Muscle layer of colon (tissue), 2 donors: ENCODE measurements around the gene POU2AF1.

ENCODE experiments used
- H3K27ac ChIP-seq: one replicate; pipeline ENCODE4 v1.7.0; 2013; ENCODE audit warnings: low read depth, mild to moderate bottlenecking, low read length, moderate library complexity
- H3K27me3 ChIP-seq, 2 donors: one replicate each; pipeline ENCODE4 v1.7.0; 2013; ENCODE audit warnings: low read length in 2 of 2, mild to moderate bottlenecking in 2 of 2; ENCODE audit not compliant: insufficient read depth in 2 of 2, control insufficient read depth in 1 of 2
- H3K36me3 ChIP-seq: one replicate; pipeline ENCODE4 v1.7.0; 2013; ENCODE audit warnings: mild to moderate bottlenecking, low read length; ENCODE audit not compliant: insufficient read depth
- H3K4me1 ChIP-seq: one replicate; pipeline ENCODE4 v1.7.0; 2013; ENCODE audit warnings: mild to moderate bottlenecking, low read length; ENCODE audit not compliant: insufficient read depth
- H3K4me3 ChIP-seq, 2 donors: one replicate each; pipeline ENCODE4 v1.7.0; 2013; ENCODE audit warnings: low read length in 2 of 2, low read depth in 1 of 2, mild to moderate bottlenecking in 1 of 2, moderate library complexity in 1 of 2
- H3K9ac ChIP-seq: one replicate; pipeline ENCODE4 v1.7.0; 2013; ENCODE audit warnings: low read length
- H3K9me3 ChIP-seq: one replicate; pipeline ENCODE4 v1.7.0; 2013; ENCODE audit warnings: mild to moderate bottlenecking, low read length
- donor health status: abdominal sarcoma.
- donor health status: Adenocarcinoma of cecum.

The POU2AF1 gene, protein sequence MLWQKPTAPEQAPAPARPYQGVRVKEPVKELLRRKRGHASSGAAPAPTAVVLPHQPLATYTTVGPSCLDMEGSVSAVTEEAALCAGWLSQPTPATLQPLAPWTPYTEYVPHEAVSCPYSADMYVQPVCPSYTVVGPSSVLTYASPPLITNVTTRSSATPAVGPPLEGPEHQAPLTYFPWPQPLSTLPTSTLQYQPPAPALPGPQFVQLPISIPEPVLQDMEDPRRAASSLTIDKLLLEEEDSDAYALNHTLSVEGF

DNA sequence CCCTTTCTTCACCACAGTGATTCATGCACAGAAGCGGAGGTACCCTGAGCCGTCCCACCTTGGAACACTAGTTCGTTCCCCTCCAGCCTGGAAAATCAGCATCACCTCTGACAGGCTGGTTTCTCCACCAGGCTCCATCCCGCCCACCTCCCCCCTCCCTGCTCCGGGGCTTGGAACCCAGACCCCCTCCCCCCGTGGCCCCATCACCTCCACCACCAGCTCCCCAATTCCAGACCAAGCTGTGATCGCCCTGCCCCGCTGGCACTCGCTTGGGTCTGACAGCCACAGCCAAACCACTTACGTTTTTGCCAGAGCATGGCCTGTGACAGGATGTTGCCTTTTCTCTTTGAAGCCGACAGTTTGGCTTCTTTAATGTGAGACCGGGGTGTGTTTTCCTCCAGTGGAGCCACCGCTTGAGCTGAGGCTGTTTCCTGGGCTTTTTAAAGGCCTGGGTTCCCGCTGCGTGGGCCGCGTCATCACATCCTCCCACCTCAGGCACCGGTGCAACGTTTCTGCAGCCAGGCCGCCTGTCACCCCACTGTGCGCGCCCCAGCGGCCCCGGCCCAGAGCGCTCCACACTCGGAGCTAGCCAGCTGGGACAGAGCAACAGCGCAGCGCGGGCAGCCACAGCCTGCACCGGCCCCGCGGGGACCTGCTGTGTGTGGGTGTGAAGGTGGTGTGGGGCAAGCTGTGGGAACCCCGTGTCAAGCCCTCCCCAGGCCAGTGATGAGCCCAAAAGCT lies at the start of gene POU2AF1:
POU2AF1 (minus strand) TSS at position 415 of the 741 bp plus-strand sequence; CDS start at position 317, 98 bp downstream.
- Histone ChIP-seq H3K27ac (no peak within 1 kb of the TSS), H3K36me3 (no peaks in the 10 kb centered on the region), H3K27me3 (no peaks in the 10 kb centered on the region), H3K4me3 (peak within 1 kb of the TSS in 1 of 2 donors; percentile 20), H3K9ac (no peak within 1 kb of the TSS), H3K9me3 (no peaks in the 10 kb centered on the region), H3K4me1 (no peaks in the 10 kb centered on the region)

DNA sequence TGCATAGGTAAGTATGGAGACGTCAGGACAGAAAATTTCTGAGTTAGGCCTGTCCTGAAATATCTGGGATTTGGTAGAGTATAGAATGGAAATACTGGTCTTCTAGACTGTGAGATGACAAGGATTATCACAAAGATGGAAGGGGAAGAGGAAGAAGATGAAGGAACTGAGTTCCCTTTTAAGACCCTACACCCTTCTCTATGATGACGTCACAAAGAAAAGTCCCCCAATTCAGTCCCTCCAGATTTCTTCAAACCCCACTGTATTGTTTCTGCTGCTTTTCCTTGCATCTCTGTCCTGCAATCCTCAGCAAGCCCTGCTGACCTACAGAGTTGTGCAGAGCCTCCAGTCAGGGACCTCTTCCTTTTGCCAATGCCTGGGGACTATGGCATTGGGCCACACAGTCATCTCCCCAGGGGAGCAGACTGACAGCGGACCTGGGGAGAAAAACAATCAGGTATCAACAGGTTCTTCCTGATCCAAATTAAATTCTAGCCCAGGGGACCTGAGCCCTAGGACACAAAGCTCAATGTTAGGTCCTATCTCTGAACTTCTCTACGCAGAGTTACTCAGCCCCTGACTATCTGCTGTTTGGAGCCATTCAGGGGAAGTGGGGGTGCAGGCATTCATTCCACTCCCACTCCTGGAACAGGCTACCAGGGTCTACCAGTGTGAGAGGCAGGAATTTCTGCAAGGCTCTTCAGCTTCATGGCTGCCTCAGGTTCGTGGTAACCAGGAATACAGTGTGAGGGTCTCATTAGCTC lies 49.2 kb upstream of the POU2AF1 start:
- Histone ChIP-seq H3K9ac (no peak overlapping the region), H3K4me1 (peaks cover 11% of the 10 kb centered on the region), H3K4me3 (no peak overlapping the region), H3K27me3 (no peaks in the 10 kb centered on the region), H3K27ac (no peak overlapping the region), H3K36me3 (no peaks in the 10 kb centered on the region), H3K9me3 (no peaks in the 10 kb centered on the region)

DNA sequence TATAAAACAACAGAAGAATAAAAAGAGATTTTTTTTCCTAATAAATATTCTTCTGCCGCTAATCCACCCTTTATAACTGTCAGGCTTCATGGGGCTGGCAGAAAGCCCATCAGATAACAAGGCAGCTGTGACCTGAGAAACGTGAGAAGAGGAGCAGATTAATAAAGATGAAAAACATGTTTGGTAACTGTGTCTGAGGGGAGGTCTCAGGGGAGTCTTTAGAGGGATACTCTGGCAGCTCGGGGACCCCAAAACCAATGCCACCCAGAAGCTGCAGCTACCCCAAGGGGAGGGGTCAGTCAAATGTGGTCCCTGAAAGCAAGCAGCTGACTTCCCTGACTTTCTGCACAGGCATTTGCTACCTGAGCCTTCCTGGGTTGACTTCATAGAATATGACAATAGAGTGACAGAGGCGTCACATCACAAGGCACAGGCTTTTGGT lies 48.4 kb upstream of the POU2AF1 start:
- no peak overlapping the region for H3K4me3 ChIP-seq
- H3K9ac ChIP-seq = no peak overlapping the region
- H3K9me3 ChIP-seq = no peaks in the 10 kb centered on the region
- no peaks in the 10 kb centered on the region for H3K36me3 ChIP-seq
- H3K4me1 ChIP-seq = peaks cover 11% of the 10 kb centered on the region
- no peak overlapping the region for H3K27ac ChIP-seq
- no peaks in the 10 kb centered on the region for H3K27me3 ChIP-seq

DNA sequence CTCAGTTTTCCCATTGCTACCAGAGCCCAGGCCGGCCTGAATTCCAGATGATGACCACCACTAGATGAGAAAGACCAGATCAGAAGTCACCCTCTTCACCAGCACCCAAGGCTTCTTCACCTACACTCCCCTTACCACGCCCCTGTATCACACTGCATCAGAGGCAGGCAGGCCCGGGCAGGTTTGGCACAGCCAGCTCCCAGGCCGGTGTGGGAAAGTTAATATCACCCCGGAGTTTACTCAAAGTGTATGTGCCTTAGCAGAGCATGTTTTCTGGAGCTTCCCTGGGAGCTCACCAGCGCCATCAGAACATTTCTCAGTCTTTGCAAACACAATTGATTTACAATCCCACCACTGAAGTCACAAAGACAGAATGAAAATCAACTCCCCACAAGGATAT lies 47.5 kb upstream of the POU2AF1 start:
- H3K9me3 ChIP-seq = no peaks in the 10 kb centered on the region
- H3K27me3 ChIP-seq = no peaks in the 10 kb centered on the region
- H3K27ac ChIP-seq = no peak overlapping the region
- no peak overlapping the region for H3K9ac ChIP-seq
- peaks cover 11% of the 10 kb centered on the region for H3K4me1 ChIP-seq
- H3K4me3 ChIP-seq = no peak overlapping the region
- H3K36me3 ChIP-seq = no peaks in the 10 kb centered on the region

DNA sequence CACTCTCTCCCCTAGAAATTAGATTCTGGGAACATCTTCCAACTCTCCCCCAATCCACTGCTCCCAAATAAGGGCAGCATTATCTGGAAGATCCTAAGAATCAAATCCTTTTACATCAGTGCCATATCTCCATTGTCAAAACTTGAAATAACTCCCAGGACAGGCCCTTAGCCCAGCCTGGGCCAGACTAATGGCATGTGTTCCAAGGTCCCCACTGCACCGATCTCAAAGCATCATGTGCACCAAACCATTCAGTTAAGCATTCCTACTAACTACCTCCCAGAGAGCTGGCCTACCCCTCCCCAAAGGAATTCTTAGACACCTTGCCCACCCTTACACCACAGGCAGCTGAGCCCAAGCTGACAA lies 44.2 kb upstream of the POU2AF1 start:
- Histone ChIP-seq H3K9ac (no peak overlapping the region), H3K4me1 (peaks cover 31% of the 10 kb centered on the region), H3K27me3 (no peaks in the 10 kb centered on the region), H3K9me3 (no peaks in the 10 kb centered on the region), H3K4me3 (no peak overlapping the region), H3K27ac (no peak overlapping the region), H3K36me3 (no peaks in the 10 kb centered on the region)

DNA sequence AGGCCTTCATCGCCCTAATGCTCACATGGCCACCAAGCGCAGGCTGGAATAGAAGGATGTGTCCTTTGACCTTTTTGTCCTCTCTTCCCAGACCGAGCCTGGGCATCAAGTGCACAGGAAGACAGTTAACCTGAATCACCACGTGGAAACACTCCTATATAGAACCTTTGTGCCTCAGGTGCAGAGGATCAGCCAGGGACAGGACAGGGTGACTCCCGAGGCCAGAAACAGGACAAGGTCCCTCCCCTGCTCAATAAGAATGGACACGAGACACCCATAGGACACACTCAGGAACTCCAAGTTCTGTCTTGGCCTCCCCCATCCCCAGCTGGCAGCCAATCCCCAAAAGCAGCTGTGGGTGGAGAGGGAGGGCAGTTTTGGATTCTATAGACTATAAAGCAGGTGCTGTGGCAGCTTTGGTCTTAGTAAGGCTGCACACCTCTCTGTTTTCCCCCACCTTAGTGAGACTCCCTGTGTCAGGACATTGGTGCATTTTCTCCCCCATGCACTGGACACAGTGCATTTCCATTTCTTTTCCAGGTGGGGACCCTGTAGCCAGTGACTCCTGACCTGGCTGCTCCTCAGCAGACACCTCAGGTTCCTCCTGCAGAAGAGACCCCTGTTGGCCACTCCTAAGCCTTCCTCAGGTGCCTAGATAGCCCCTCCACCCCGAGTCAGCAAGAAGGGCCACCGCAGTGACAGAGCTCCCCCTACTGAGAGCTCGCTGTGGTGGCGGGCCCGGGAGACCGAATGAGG lies 43.6 kb upstream of the POU2AF1 start:
- H3K27ac ChIP-seq = no peak overlapping the region
- H3K4me3 ChIP-seq = no peak overlapping the region
- no peaks in the 10 kb centered on the region for H3K27me3 ChIP-seq
- no peaks in the 10 kb centered on the region for H3K9me3 ChIP-seq
- H3K4me1 ChIP-seq = peaks cover 37% of the 10 kb centered on the region
- no peaks in the 10 kb centered on the region for H3K36me3 ChIP-seq
- no peak overlapping the region for H3K9ac ChIP-seq

DNA sequence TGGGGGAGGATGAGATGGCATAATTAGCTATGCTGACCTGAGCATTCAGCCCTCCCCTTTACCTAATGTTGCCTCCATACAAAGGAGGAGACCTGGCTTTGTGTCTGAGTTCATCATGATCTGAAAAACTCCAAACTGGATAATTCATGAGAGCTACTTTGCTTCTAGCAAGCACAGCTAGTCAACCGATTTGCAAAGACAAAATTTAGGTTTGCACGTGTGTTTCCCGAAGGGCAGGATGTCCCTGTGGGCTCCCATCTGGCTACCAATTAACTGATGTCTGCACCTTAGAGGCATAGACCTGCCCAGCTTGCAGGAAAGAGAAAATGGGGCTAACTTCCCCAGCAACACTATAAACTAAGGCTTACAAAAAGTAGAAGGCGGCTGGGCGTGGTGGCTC lies 42.2 kb upstream of the POU2AF1 start:
- no peaks in the 10 kb centered on the region for H3K36me3 ChIP-seq
- no peak overlapping the region for H3K27ac ChIP-seq

DNA sequence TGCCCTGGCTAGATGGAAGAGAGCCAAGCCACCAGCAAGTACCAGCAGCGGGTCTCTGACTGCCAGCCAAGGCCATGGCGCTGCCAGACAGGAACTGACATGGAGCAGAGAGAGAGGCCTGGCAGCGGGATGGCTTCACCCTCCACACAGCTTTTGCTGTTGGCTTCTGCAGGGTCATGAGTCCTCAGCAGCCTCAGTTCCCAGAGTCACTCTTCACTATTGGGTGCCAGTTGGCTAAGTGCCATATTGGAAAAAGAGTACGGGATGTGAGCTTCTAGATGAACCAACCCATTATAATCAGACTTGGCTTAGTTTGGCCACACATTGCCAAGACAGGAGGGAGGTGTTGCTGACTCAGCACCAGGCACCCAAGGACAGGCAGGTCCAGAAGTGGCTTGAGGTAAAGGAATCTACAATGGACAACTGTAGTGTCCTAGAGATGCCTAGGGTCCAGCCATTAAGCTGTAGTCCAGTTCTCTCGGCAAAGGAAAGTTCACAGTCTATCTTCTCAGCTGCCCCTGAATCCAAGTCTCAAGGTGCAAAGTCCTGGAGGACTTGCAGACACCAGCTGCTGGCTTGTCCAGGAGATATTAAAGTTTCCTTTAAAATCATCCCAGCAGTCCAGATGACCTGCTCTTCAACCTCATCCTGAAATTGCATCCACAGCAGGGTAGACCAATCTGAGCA lies 40.7 kb upstream of the POU2AF1 start:
- Histone ChIP-seq H3K27ac (peak overlapping the region; percentile 10), H3K27me3 (no peaks in the 10 kb centered on the region), H3K9ac (no peak overlapping the region), H3K9me3 (no peaks in the 10 kb centered on the region), H3K4me3 (no peak overlapping the region), H3K4me1 (peaks cover 38% of the 10 kb centered on the region), H3K36me3 (no peaks in the 10 kb centered on the region)

More for the DNA sequence above, 42.2 kb upstream of the POU2AF1 start:
- H3K4me1 ChIP-seq = peaks cover 42% of the 10 kb centered on the region
- no peak overlapping the region for H3K4me3 ChIP-seq
- H3K9me3 ChIP-seq = no peaks in the 10 kb centered on the region
- H3K9ac ChIP-seq = no peak overlapping the region
- no peaks in the 10 kb centered on the region for H3K27me3 ChIP-seq

DNA sequence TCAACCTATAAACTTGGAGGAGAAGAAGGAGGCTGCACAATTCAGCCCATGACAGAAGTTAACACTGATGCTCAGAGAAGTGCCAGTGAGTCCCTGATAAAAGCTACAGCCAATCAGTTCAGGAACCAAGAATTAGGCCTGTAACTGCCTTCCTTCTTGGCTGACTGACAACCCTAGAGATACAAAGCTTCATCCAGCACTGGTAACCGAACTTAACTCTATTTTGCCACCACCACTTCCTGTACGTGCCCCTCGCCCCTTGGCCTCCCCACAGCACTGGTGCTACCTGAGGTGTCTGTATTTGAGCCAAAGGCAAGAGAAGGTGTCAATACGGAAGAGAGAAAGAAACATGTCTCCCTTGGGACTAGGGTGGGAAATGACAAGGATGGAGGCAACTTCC lies 40.1 kb upstream of the POU2AF1 start:
- H3K4me3 ChIP-seq = no peak overlapping the region
- H3K27me3 ChIP-seq = no peaks in the 10 kb centered on the region
- no peaks in the 10 kb centered on the region for H3K36me3 ChIP-seq
- H3K9me3 ChIP-seq = no peaks in the 10 kb centered on the region
- peaks cover 38% of the 10 kb centered on the region for H3K4me1 ChIP-seq
- H3K9ac ChIP-seq = no peak overlapping the region
- H3K27ac ChIP-seq = peak overlapping the region; percentile 35

DNA sequence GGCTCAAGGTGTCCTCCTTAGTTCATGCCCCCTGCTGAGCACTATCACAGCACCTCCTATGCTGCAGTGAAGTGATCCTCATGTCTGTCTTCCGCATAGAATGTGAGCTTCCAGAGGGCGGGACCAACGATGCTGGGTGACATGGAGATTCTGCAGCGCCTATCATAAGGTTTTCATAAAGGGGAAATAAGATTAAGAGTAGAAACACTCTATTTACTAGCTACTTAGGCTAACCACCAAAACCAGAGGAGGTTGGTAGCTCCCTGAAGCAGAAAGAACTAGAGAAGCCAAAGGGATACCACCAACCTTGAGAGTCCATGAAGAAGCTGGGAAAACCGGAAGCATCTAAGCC lies 39.3 kb upstream of the POU2AF1 start:
- Histone ChIP-seq H3K4me3 (peak overlapping the region in 1 of 2 donors; percentile 21), H3K27me3 (no peaks in the 10 kb centered on the region), H3K27ac (peak overlapping the region; percentile 35), H3K9ac (no peak overlapping the region), H3K36me3 (no peaks in the 10 kb centered on the region), H3K4me1 (peaks cover 38% of the 10 kb centered on the region), H3K9me3 (no peaks in the 10 kb centered on the region)
